ENCODE data around the gene TTC34. TPM values are rescaled to one million over a fixed set of nuclear protein-coding genes. Genes with fewer than 3 reads are reported as not detected.

Gene TTC34
- total and polyA plus RNA-seq, 2 of the 13 experiments (the other 11 are each of a cell fraction or from before 2014, with no cell fraction given), result 0.07 to 0.11 TPM

- Histone ChIP-seq H3K79me2 (ENCODE audit: insufficient read depth, low read length) (no peaks in the 10 kb centered on the region), H3K4me1 (ENCODE audit: insufficient read depth, low read length) (no peaks in the 10 kb centered on the region), H3K4me3 (replicated peaks in 1 of 3; ENCODE audit: insufficient read depth in 1 of 3, low read depth in 2 of 3, low read length in 3 of 3) (no peak overlapping the region), H3K27me3 (ENCODE audit: control insufficient read depth in 1 of 2, insufficient read depth in 2 of 2, low read length in 2 of 2) (peaks cover 6 to 68% of the 10 kb centered on the region in 2 experiments; a peak in 4 of 5 replicates), H3K27ac (ENCODE audit: extremely low read length, insufficient read depth, low read length) (no peak overlapping the region), H4K20me1 (ENCODE audit: insufficient read depth, low read length) (no peaks in the 10 kb centered on the region), H2AFZ (ENCODE audit: low read length) (no peak overlapping the region), H3K36me3 (replicated peaks in 1 of 2; ENCODE audit: control insufficient read depth in 1 of 2, insufficient read depth in 2 of 2, low read length in 2 of 2) (no peaks in the 10 kb centered on the region), H3K9ac (ENCODE audit: insufficient read depth, low read depth, low read length) (no peak overlapping the region), H3K4me2 (ENCODE audit: low read depth, low read length) (no peak overlapping the region), H3K9me3 (ENCODE audit: low read length) (no peaks in the 10 kb centered on the region)
- no peak for DNase-seq (ENCODE audit: low spot score)
- no peak for TF ChIP-seq GABPB1 (CRISPR knock-in tag; IDR thresholded peaks at IDR 0.05)
- no peak for TF ChIP-seq ZNF83 (CRISPR knock-in tag; IDR thresholded peaks at IDR 0.05; ENCODE audit: borderline replicate concordance)
- no peak for TF ChIP-seq MAZ (IDR thresholded peaks at IDR 0.05; ENCODE audit: borderline replicate concordance, low read depth, low read length)
- no peak for TF ChIP-seq MAZ (CRISPR knock-in tag; IDR thresholded peaks at IDR 0.05; ENCODE audit: low read depth)
- no peak for TF ChIP-seq ZNF577 (CRISPR knock-in tag; IDR thresholded peaks at IDR 0.05; ENCODE audit: borderline replicate concordance, low read depth)
- no peak for TF ChIP-seq NFE2 (CRISPR knock-in tag; IDR thresholded peaks at IDR 0.05)
- intact Hi-C loops (cut with micrococcal nuclease; ENCODE audit: unreplicated experiment), result no loop called here
- ATAC-seq, result no peak
- BruUV-seq (replicated peaks), result no TSS peak
- CTCF ChIA-PET (ENCODE audit: low intra/inter-chr PET ratio, low total read pairs), result no interaction called here
- POLR2A ChIA-PET, result no interaction called here
- in situ Hi-C loops (cut with HindIII; ENCODE audit: extremely low pct_ligation_motif_present, low pct_unique_long_range_greater_than_20kb), result no loop called here
- WGBS (ENCODE audit: low lambda C conversion rate), result 3% methylated on average over 4 of the region's 9 CpGs
- no peak for FAIRE-seq
Measured at GRCh38 chr1:2845869-2846268, 44.4 kb upstream of the TTC34 start.

GRCh38 chr1:2840036-2840809 lies 38.7 kb upstream of the TTC34 start:
- no peak overlapping the region for H3K4me2 ChIP-seq (ENCODE audit: low read depth, low read length)
- in situ Hi-C loops (cut with HindIII; ENCODE audit: extremely low pct_ligation_motif_present, low pct_unique_long_range_greater_than_20kb) (no loop called here), intact Hi-C loops (cut with micrococcal nuclease; ENCODE audit: unreplicated experiment) (no loop called here)
- WGBS (ENCODE audit: low lambda C conversion rate), result 9% methylated on average over 15 of the region's 16 CpGs
- no peak overlapping the region for H2AFZ ChIP-seq (ENCODE audit: low read length)
- no peak for FAIRE-seq
- CTCF ChIA-PET (ENCODE audit: low intra/inter-chr PET ratio, low total read pairs), result no interaction called here
- H3K79me2 ChIP-seq (ENCODE audit: insufficient read depth, low read length), result no peaks in the 10 kb centered on the region
- H4K20me1 ChIP-seq (ENCODE audit: insufficient read depth, low read length), result no peaks in the 10 kb centered on the region
- H3K27me3 ChIP-seq (ENCODE audit: control insufficient read depth in 1 of 2, insufficient read depth in 2 of 2, low read length in 2 of 2), result peaks cover 8 to 61% of the 10 kb centered on the region in 2 experiments
- POLR2A ChIA-PET, result no interaction called here
- DNase-seq (ENCODE audit: low spot score), result no peak
- H3K27ac ChIP-seq (ENCODE audit: extremely low read length, insufficient read depth, low read length), result no peak overlapping the region
- no peaks in the 10 kb centered on the region for H3K36me3 ChIP-seq (replicated peaks in 1 of 2; ENCODE audit: control insufficient read depth in 1 of 2, insufficient read depth in 2 of 2, low read length in 2 of 2)
- no peaks in the 10 kb centered on the region for H3K4me1 ChIP-seq (ENCODE audit: insufficient read depth, low read length)
- ATAC-seq, result peak; percentile 64; the same call in 1 of the 3 replicates
- H3K4me3 ChIP-seq (replicated peaks in 1 of 3; ENCODE audit: insufficient read depth in 1 of 3, low read depth in 2 of 3, low read length in 3 of 3), result no peak overlapping the region
- no TSS peak for BruUV-seq (replicated peaks)
- TF ChIP-seq, protein P1, sequence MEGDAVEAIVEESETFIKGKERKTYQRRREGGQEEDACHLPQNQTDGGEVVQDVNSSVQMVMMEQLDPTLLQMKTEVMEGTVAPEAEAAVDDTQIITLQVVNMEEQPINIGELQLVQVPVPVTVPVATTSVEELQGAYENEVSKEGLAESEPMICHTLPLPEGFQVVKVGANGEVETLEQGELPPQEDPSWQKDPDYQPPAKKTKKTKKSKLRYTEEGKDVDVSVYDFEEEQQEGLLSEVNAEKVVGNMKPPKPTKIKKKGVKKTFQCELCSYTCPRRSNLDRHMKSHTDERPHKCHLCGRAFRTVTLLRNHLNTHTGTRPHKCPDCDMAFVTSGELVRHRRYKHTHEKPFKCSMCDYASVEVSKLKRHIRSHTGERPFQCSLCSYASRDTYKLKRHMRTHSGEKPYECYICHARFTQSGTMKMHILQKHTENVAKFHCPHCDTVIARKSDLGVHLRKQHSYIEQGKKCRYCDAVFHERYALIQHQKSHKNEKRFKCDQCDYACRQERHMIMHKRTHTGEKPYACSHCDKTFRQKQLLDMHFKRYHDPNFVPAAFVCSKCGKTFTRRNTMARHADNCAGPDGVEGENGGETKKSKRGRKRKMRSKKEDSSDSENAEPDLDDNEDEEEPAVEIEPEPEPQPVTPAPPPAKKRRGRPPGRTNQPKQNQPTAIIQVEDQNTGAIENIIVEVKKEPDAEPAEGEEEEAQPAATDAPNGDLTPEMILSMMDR (CRISPR knock-in tag; IDR thresholded peaks at IDR 0.05), result peak; percentile 55
- peak; percentile 38; the same call in 1 of the 2 replicates for TF ChIP-seq STAG1 (CRISPR knock-in tag; IDR thresholded peaks at IDR 0.05)
- no peak for TF ChIP-seq WIZ (CRISPR knock-in tag; IDR thresholded peaks at IDR 0.05)
- H3K9me3 ChIP-seq (ENCODE audit: low read length), result no peaks in the 10 kb centered on the region
- no peak overlapping the region for H3K9ac ChIP-seq (ENCODE audit: insufficient read depth, low read depth, low read length)

Data from HepG2 (cell line).